Measurements from ENCODE around the gene PRMT1.

The PRMT1 gene

DNA sequence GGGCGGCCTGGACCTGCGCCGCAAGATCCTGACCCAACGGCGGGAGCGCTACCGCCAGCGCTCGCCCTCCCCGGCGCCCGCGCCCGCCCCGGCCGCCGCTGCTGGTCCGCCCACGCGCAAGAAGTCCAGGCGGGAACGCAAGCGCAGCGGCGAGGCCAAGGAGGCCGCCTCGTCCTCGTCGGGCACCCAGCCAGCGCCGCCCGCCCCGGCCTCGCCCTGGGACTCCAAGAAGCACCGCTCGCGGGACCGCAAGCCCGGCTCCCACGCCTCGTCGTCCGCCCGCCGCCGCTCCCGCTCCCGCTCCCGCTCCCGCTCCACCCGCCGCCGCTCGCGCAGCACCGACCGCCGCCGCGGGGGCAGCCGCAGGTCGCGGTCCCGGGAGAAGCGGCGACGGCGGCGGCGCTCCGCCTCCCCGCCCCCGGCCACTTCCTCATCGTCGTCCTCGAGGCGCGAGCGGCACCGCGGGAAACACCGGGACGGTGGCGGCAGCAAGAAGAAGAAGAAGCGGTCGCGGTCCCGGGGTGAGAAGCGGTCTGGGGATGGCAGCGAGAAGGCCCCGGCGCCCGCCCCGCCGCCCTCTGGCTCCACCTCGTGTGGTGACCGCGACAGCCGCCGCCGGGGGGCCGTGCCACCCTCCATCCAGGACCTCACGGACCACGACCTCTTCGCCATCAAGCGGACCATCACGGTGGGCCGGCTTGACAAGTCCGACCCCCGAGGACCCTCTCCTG is 25.1 kb upstream of the PRMT1 start:
- H3K9me3 ChIP-seq (ENCODE audit: control insufficient read depth in 2 of 2, low read length in 2 of 2), result no peaks in the 10 kb centered on the region
- no peaks in the 10 kb centered on the region for H3K27me3 ChIP-seq (ENCODE audit: control insufficient read depth in 2 of 2, insufficient read depth in 2 of 2, low read length in 2 of 2)
- no peaks in the 10 kb centered on the region for H3K4me1 ChIP-seq (ENCODE audit: control insufficient read depth in 2 of 2, insufficient read depth in 2 of 2, low read length in 2 of 2)
- no peak overlapping the region for H3K27ac ChIP-seq (ENCODE audit: low read depth in 2 of 2, low read length in 2 of 2)
- H3K9ac ChIP-seq (ENCODE audit: low read depth in 1 of 2, low read length in 2 of 2), result no peak overlapping the region
- no peak overlapping the region for H3K4me3 ChIP-seq (ENCODE audit: low read length in 2 of 2)
- H3K36me3 ChIP-seq (ENCODE audit: control insufficient read depth in 2 of 2, insufficient read depth in 2 of 2, low read length in 2 of 2), result peaks cover 62 to 63% of the 10 kb centered on the region in 2 donors

- no peak overlapping the region for H3K9ac ChIP-seq (ENCODE audit: low read depth in 1 of 2, low read length in 2 of 2)
- H3K36me3 ChIP-seq (ENCODE audit: control insufficient read depth in 2 of 2, insufficient read depth in 2 of 2, low read length in 2 of 2), result peaks cover 62 to 64% of the 10 kb centered on the region in 2 donors
- no peak overlapping the region for H3K4me3 ChIP-seq (ENCODE audit: low read length in 2 of 2)
- H3K27ac ChIP-seq (ENCODE audit: low read depth in 2 of 2, low read length in 2 of 2), result no peak overlapping the region
- H3K27me3 ChIP-seq (ENCODE audit: control insufficient read depth in 2 of 2, insufficient read depth in 2 of 2, low read length in 2 of 2), result no peaks in the 10 kb centered on the region
- H3K4me1 ChIP-seq (ENCODE audit: control insufficient read depth in 2 of 2, insufficient read depth in 2 of 2, low read length in 2 of 2), result no peaks in the 10 kb centered on the region
- no peaks in the 10 kb centered on the region for H3K9me3 ChIP-seq (ENCODE audit: control insufficient read depth in 2 of 2, low read length in 2 of 2)
Measured at GRCh38 chr19:49652551-49653465, 24.3 kb upstream of the PRMT1 start.

- Histone ChIP-seq H3K27ac (ENCODE audit: low read depth in 2 of 2, low read length in 2 of 2) (no peak overlapping the region), H3K4me1 (ENCODE audit: control insufficient read depth in 2 of 2, insufficient read depth in 2 of 2, low read length in 2 of 2) (no peaks in the 10 kb centered on the region), H3K4me3 (ENCODE audit: low read length in 2 of 2) (no peak overlapping the region), H3K36me3 (ENCODE audit: control insufficient read depth in 2 of 2, insufficient read depth in 2 of 2, low read length in 2 of 2) (peaks cover 64 to 66% of the 10 kb centered on the region in 2 donors), H3K27me3 (ENCODE audit: control insufficient read depth in 2 of 2, insufficient read depth in 2 of 2, low read length in 2 of 2) (no peaks in the 10 kb centered on the region), H3K9ac (ENCODE audit: low read depth in 1 of 2, low read length in 2 of 2) (no peak overlapping the region), H3K9me3 (ENCODE audit: control insufficient read depth in 2 of 2, low read length in 2 of 2) (no peaks in the 10 kb centered on the region)
Measured at GRCh38 chr19:49653466-49653806, 23.6 kb upstream of the PRMT1 start.

DNA sequence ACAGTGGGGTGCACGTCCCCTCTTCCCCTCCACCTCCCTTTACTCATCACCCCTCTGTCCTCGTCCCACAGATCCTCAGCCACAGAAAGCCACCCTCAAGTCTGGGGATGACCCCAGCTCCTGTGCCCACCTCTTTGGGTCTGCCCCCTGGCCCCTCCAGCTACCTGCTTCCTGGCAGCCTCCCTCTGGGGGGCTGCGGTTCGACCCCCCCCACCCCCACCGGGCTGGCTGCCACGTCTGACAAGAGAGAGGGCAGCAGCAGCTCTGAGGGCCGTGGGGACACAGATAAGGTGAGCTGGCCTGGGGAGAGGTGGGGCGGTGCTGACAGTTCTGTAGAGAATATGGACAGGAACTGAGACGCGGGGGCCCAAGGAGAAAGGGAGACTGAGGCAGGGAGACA is 22.5 kb upstream of the PRMT1 start:
- H3K27me3 ChIP-seq (ENCODE audit: control insufficient read depth in 2 of 2, insufficient read depth in 2 of 2, low read length in 2 of 2), result no peaks in the 10 kb centered on the region
- no peak overlapping the region for H3K4me3 ChIP-seq (ENCODE audit: low read length in 2 of 2)
- H3K27ac ChIP-seq (ENCODE audit: low read depth in 2 of 2, low read length in 2 of 2), result no peak overlapping the region
- H3K4me1 ChIP-seq (ENCODE audit: control insufficient read depth in 2 of 2, insufficient read depth in 2 of 2, low read length in 2 of 2), result no peaks in the 10 kb centered on the region
- H3K9me3 ChIP-seq (ENCODE audit: control insufficient read depth in 2 of 2, low read length in 2 of 2), result no peaks in the 10 kb centered on the region
- H3K9ac ChIP-seq (ENCODE audit: low read depth in 1 of 2, low read length in 2 of 2), result no peak overlapping the region
- H3K36me3 ChIP-seq (ENCODE audit: control insufficient read depth in 2 of 2, insufficient read depth in 2 of 2, low read length in 2 of 2), result peaks cover 70 to 72% of the 10 kb centered on the region in 2 donors

GRCh38 chr19:49655570-49656455 is 21.3 kb upstream of the PRMT1 start:
- Histone ChIP-seq H3K9me3 (ENCODE audit: control insufficient read depth in 2 of 2, low read length in 2 of 2) (no peaks in the 10 kb centered on the region), H3K9ac (ENCODE audit: low read depth in 1 of 2, low read length in 2 of 2) (no peak overlapping the region), H3K27ac (ENCODE audit: low read depth in 2 of 2, low read length in 2 of 2) (no peak overlapping the region), H3K36me3 (ENCODE audit: control insufficient read depth in 2 of 2, insufficient read depth in 2 of 2, low read length in 2 of 2) (peaks cover 65 to 69% of the 10 kb centered on the region in 2 donors), H3K4me1 (ENCODE audit: control insufficient read depth in 2 of 2, insufficient read depth in 2 of 2, low read length in 2 of 2) (no peaks in the 10 kb centered on the region), H3K4me3 (ENCODE audit: low read length in 2 of 2) (no peak overlapping the region), H3K27me3 (ENCODE audit: control insufficient read depth in 2 of 2, insufficient read depth in 2 of 2, low read length in 2 of 2) (no peaks in the 10 kb centered on the region)

GRCh38 chr19:49656456-49657109 is 20.5 kb upstream of the PRMT1 start:
- H3K9ac ChIP-seq (ENCODE audit: low read depth in 1 of 2, low read length in 2 of 2), result no peak overlapping the region
- H3K36me3 ChIP-seq (ENCODE audit: control insufficient read depth in 2 of 2, insufficient read depth in 2 of 2, low read length in 2 of 2), result peaks cover 61 to 73% of the 10 kb centered on the region in 2 donors

DNA sequence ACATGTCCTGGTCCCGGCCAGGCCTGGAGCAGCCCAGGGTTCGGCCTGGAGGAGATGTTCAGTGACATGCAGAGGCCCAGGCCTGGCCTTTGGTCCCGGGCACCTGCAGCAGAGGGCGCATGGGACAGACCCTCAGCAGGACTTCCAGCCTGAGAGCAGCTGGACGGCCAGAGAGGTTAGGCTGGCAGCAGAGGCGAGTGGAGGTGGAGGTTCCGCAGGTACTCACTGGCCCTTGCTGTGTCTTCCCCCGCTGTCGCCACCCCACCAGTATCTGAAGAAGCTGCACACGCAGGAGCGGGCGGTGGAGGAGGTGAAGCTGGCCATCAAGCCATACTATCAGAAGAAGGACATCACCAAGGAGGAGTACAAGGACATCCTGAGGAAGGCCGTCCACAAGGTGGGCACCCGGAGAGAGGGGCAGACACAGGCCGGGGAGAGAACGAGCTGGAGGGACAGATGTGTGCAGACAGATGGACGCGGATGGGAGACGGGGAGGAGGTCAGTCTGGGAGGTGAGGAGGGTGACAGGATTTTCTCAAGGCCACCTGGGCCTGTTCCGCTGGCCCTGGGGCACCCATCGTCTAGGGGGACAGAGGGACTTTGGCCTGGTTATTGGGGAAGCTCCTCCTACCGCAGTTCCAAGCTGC is 19.5 kb upstream of the PRMT1 start:
- peaks cover 63 to 82% of the 10 kb centered on the region in 2 donors for H3K36me3 ChIP-seq (ENCODE audit: control insufficient read depth in 2 of 2, insufficient read depth in 2 of 2, low read length in 2 of 2)
- H3K9ac ChIP-seq (ENCODE audit: low read depth in 1 of 2, low read length in 2 of 2), result no peak overlapping the region
- no peak overlapping the region for H3K4me3 ChIP-seq (ENCODE audit: low read length in 2 of 2)
- H3K27me3 ChIP-seq (ENCODE audit: control insufficient read depth in 2 of 2, insufficient read depth in 2 of 2, low read length in 2 of 2), result no peaks in the 10 kb centered on the region
- no peaks in the 10 kb centered on the region for H3K9me3 ChIP-seq (ENCODE audit: control insufficient read depth in 2 of 2, low read length in 2 of 2)
- no peaks in the 10 kb centered on the region for H3K4me1 ChIP-seq (ENCODE audit: control insufficient read depth in 2 of 2, insufficient read depth in 2 of 2, low read length in 2 of 2)
- no peak overlapping the region for H3K27ac ChIP-seq (ENCODE audit: low read depth in 2 of 2, low read length in 2 of 2)

More at GRCh38 chr19:49656456-49657109, 20.5 kb upstream of the PRMT1 start:
- Histone ChIP-seq H3K27me3 (ENCODE audit: control insufficient read depth in 2 of 2, insufficient read depth in 2 of 2, low read length in 2 of 2) (no peaks in the 10 kb centered on the region), H3K9me3 (ENCODE audit: control insufficient read depth in 2 of 2, low read length in 2 of 2) (no peaks in the 10 kb centered on the region), H3K4me3 (ENCODE audit: low read length in 2 of 2) (no peak overlapping the region), H3K4me1 (ENCODE audit: control insufficient read depth in 2 of 2, insufficient read depth in 2 of 2, low read length in 2 of 2) (no peaks in the 10 kb centered on the region), H3K27ac (ENCODE audit: low read depth in 2 of 2, low read length in 2 of 2) (no peak overlapping the region)

DNA sequence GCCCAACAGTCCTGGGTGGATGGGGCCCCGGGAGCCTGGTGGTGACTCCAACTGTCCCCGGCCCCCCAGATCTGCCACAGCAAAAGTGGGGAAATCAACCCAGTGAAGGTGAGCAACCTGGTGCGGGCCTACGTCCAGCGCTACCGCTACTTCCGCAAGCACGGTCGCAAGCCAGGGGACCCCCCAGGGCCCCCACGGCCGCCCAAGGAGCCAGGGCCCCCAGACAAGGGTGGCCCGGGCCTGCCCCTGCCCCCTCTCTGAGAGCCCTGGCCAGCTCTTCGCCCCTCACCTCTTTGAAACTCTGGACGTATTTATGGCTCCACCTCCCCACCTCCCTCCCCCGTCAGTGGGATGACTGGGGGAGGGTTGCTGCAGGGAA is 18.9 kb upstream of the PRMT1 start:
- H3K27me3 ChIP-seq (ENCODE audit: control insufficient read depth in 2 of 2, insufficient read depth in 2 of 2, low read length in 2 of 2), result no peaks in the 10 kb centered on the region
- peaks cover 59 to 80% of the 10 kb centered on the region in 2 donors for H3K36me3 ChIP-seq (ENCODE audit: control insufficient read depth in 2 of 2, insufficient read depth in 2 of 2, low read length in 2 of 2)
- H3K4me1 ChIP-seq (ENCODE audit: control insufficient read depth in 2 of 2, insufficient read depth in 2 of 2, low read length in 2 of 2), result no peaks in the 10 kb centered on the region
- H3K9me3 ChIP-seq (ENCODE audit: control insufficient read depth in 2 of 2, low read length in 2 of 2), result no peaks in the 10 kb centered on the region
- H3K9ac ChIP-seq (ENCODE audit: low read depth in 1 of 2, low read length in 2 of 2), result no peak overlapping the region
- no peak overlapping the region for H3K27ac ChIP-seq (ENCODE audit: low read depth in 2 of 2, low read length in 2 of 2)
- no peak overlapping the region for H3K4me3 ChIP-seq (ENCODE audit: low read length in 2 of 2)
